MCF 10A (cell line): ENCODE measurements around the gene XKR7. TPM values are rescaled to one million over a fixed set of nuclear protein-coding genes. Genes with fewer than 3 reads are reported as not detected.
A peak's percentile ranks its signal among the peaks of the same experiment; 100 is the strongest.

Source experiments
- BruUV-seq: library from RNA; stranded (reverse); fragments of 400-500 nt; replicated peaks from 2 replicates; lab custom pipeline; 2021; lab: Mats Ljungman, UMichigan
- CTCF ChIA-PET: fragments of 300-600 bp; sonication (Branson Sonifier 250); formaldehyde crosslinking; extraction: SDS; loops from one replicate; lab custom pipeline; 2021; ENCODE audit warnings: antibody characterized with exemption, inconsistent platforms; lab: Yijun Ruan, JAX
- POLR2A ChIA-PET: fragments of 300-600, 350-650 bp; sonication (Branson Sonifier 250); formaldehyde crosslinking; extraction: SDS; loops from one replicate; lab custom pipeline; 2020; ENCODE audit warnings: antibody characterized with exemption, inconsistent platforms; lab: Yijun Ruan, JAX
- DNase-seq: peaks from one replicate; pipeline ENCODE4 v3.0.0-alpha.2; 2018; ENCODE audit not compliant: unreplicated experiment
- H3K27ac Mint-ChIP-seq: one replicate; pipeline ENCODE4 v1.8.0; 2022; ENCODE audit warnings: mild to moderate bottlenecking, low read depth, mixed read lengths; ENCODE audit not compliant: unreplicated experiment
- H3K27me3 Mint-ChIP-seq: one replicate; pipeline ENCODE4 v1.8.0; 2022; ENCODE audit warnings: mixed read lengths; ENCODE audit not compliant: insufficient read depth, unreplicated experiment
- H3K36me3 Mint-ChIP-seq: one replicate; pipeline ENCODE4 v1.8.0; 2022; ENCODE audit warnings: mild to moderate bottlenecking, moderate library complexity, mixed read lengths; ENCODE audit not compliant: insufficient read depth, unreplicated experiment
- H3K4me1 Mint-ChIP-seq: one replicate; pipeline ENCODE4 v1.8.0; 2022; ENCODE audit warnings: mixed read lengths; ENCODE audit not compliant: insufficient read depth, unreplicated experiment
- H3K4me3 Mint-ChIP-seq: one replicate; pipeline ENCODE4 v1.8.0; 2022; ENCODE audit warnings: mild to moderate bottlenecking, moderate library complexity, mixed read lengths; ENCODE audit not compliant: unreplicated experiment
- H3K9me3 Mint-ChIP-seq: one replicate; pipeline ENCODE4 v1.8.0; 2022; ENCODE audit warnings: mixed read lengths; ENCODE audit not compliant: unreplicated experiment
- CTCF ChIP-seq: fragments of 200-600 bp; IDR thresholded peaks from one replicate; pipeline ENCODE4 v1.8.0; 2022; ENCODE audit warnings: antibody characterized with exemption, mild to moderate bottlenecking; ENCODE audit not compliant: unreplicated experiment
- intact Hi-C: fragments of 100-400 bp; cut with micrococcal nuclease; formaldehyde crosslinking; loops from 2 replicates; pipeline ENCODE4 v1.14.1; 2022
- total RNA-seq: library from RNA; stranded (reverse); gene quantifications from 2 replicates; pipeline ENCODE4 v1.2.3, GENCODE V29; 2022

Gene XKR7
- total RNA-seq, 1 experiment from 2014 or later: not detected

- H3K4me3 Mint-ChIP-seq: no peak overlapping the region
- peaks cover 95% of the 10 kb centered on the region for H3K27me3 Mint-ChIP-seq
These were observed 558 bp downstream of the XKR7 start for GRCh38 chr20:31968291-31969126.

DNA sequence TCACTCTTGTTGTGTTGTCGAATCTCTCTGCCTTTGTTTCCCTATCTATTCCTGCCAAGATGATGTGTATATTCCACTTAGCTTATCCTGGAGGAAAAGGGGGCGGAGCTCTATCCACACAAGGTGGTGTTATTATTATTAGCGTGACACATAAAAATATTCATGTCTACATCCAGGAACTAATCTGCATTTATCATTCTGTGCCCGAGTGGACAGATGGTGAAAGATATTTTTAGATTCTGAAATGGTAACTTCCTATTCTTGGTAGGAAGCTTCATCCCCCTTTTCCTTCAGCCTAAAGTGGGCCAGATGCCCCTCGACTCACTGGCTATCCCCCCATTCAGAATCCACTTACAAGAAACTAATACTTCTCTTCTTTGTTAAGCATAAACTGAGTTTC, 2.0 kb downstream of the XKR7 start:
- H3K4me3 Mint-ChIP-seq: no peak overlapping the region

More at GRCh38 chr20:31968291-31969126, 558 bp downstream of the XKR7 start:
- POLR2A ChIA-PET: interaction anchor here (0.7 kb wide), 1 partner anchor 14 kb away, joined by 3 read pairs; no protein-coding TSS in a partner anchor
- TF ChIP-seq CTCF: no peak
- CTCF ChIA-PET: interaction anchor here (0.6 to 3.2 kb wide), 8 partner anchors 9 to 144 kb away, joined by 3 to 29 read pairs (median 4); partner anchors contain the start of gene PDRG1
- DNase-seq: peak; percentile 51
- intact Hi-C loops: no loop called here
- H3K4me1 Mint-ChIP-seq: no peaks in the 10 kb centered on the region
- no peak overlapping the region for H3K27ac Mint-ChIP-seq
- no peaks in the 10 kb centered on the region for H3K9me3 Mint-ChIP-seq
- BruUV-seq: no TSS peak
- no peaks in the 10 kb centered on the region for H3K36me3 Mint-ChIP-seq

DNA sequence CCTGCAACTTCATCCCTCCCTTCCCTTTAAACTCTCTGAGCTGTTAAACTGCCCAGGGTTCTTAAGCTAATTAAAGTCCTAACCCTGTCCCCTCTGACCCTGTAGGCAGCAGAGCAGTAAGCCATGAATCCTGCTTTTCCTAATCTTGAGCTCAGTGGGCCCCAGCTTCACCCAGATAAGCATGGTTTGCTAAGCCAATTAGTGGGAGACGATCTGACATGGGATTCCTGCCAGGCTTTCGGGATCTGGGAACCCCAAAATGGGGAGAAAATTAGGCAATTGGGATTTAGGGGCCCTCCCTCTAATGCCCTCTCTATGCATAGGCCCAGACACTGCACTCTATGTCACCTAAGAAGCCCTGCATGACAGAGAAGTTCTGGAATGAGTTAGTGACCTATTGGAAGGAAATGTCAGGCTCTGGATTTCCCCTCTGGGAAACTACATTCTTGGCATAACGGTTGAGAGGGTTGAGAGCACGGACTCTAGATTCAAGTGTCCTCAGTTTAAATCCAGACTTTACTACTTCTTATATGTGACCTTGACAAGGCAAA, 4.6 kb downstream of the XKR7 start:
- no peak overlapping the region for H3K4me3 Mint-ChIP-seq
- CTCF ChIA-PET: interaction anchor here (0.7 to 2.0 kb wide), 5 partner anchors 21 to 149 kb away, joined by 3 to 12 read pairs (median 4); partner anchors contain the start of gene PDRG1
- no peak overlapping the region for H3K27ac Mint-ChIP-seq
- intact Hi-C loops: no loop called here
- no peaks in the 10 kb centered on the region for H3K36me3 Mint-ChIP-seq
- POLR2A ChIA-PET: interaction anchor here (1.0 kb wide), 1 partner anchor 10 kb away, joined by 3 read pairs; no protein-coding TSS in a partner anchor
- BruUV-seq: no TSS peak
- peaks cover 92% of the 10 kb centered on the region for H3K27me3 Mint-ChIP-seq
- no peaks in the 10 kb centered on the region for H3K4me1 Mint-ChIP-seq
- TF ChIP-seq CTCF: no peak
- DNase-seq: no peak
- H3K9me3 Mint-ChIP-seq: no peaks in the 10 kb centered on the region

More for the DNA sequence above, 2.0 kb downstream of the XKR7 start:
- Mint-ChIP-seq H3K27ac (no peak overlapping the region), H3K4me1 (no peaks in the 10 kb centered on the region), H3K27me3 (peaks cover 95% of the 10 kb centered on the region), H3K9me3 (no peaks in the 10 kb centered on the region), H3K36me3 (no peaks in the 10 kb centered on the region)
- intact Hi-C loops: no loop called here
- no peak for TF ChIP-seq CTCF
- no peak for DNase-seq
- CTCF ChIA-PET: interaction anchor here (0.6 to 3.2 kb wide), 8 partner anchors 11 to 146 kb away, joined by 3 to 29 read pairs (median 4); partner anchors contain the start of gene PDRG1
- BruUV-seq: no TSS peak
- POLR2A ChIA-PET: no interaction called here

DNA sequence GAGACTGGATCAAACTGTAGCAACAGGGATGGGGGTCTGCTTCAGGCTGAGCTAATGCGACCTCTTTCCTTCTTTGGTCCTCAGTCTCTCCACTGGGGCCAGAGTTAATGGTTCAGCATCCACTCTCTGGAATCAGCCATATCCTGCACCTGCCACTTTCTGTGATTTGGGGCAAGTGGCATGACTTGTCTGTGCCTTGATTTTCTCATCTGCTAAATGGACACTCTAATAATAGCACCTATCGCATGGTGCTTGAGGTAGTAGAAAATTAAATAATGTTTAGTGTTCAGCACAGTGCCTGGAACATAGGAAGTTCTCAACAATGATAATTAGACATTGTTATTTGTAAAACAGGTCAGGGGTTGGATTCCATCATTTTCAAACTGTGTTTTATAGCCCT, 6.3 kb downstream of the XKR7 start:
- H3K4me3 Mint-ChIP-seq: no peak overlapping the region
- H3K36me3 Mint-ChIP-seq: no peaks in the 10 kb centered on the region
- TF ChIP-seq CTCF: no peak
- POLR2A ChIA-PET: no interaction called here
- no peaks in the 10 kb centered on the region for H3K4me1 Mint-ChIP-seq
- DNase-seq: no peak
- intact Hi-C loops: no loop called here
- no peak overlapping the region for H3K27ac Mint-ChIP-seq
- BruUV-seq: no TSS peak
- H3K27me3 Mint-ChIP-seq: peaks cover 79% of the 10 kb centered on the region
- H3K9me3 Mint-ChIP-seq: no peaks in the 10 kb centered on the region
- CTCF ChIA-PET: interaction anchor here (1.3 to 1.5 kb wide), 2 partner anchors 120 to 122 kb away, joined by 3 to 12 read pairs; no protein-coding TSS in a partner anchor
